K562 (cell line): ENCODE data around the gene GRM2. TPM values are rescaled to one million over a fixed set of nuclear protein-coding genes. Genes with fewer than 3 reads are reported as not detected.

ENCODE experiments used
- ATF7 ChIP-seq: fragments of 450-650 bp; IDR thresholded peaks from 2 replicates; pipeline ENCODE4 v1.7.1; 2014; ENCODE audit warnings: mild to moderate bottlenecking, moderate library complexity
- BHLHE40 ChIP-seq: IDR thresholded peaks from 2 replicates; pipeline ENCODE4 v1.6.1; 2011; ENCODE audit warnings: low read length, improper control_type of control experiment
- BMI1 ChIP-seq: fragments of 150-350 bp; IDR thresholded peaks from 2 replicates; pipeline ENCODE4 v1.6.1; 2014; ENCODE audit warnings: low read length
- CHD1 ChIP-seq: fragments of 200-600 bp; sonication (generic); IDR thresholded peaks from one replicate; pipeline ENCODE4 v1.6.1; 2012; ENCODE audit warnings: mild to moderate bottlenecking, moderate library complexity, low read length, inconsistent platforms
- CREM ChIP-seq: IDR thresholded peaks from 2 replicates; pipeline ENCODE4 v1.6.1; 2014; ENCODE audit warnings: antibody characterized with exemption, low read depth
- FOXA1 ChIP-seq: fragments of 450-650 bp; IDR thresholded peaks from 2 replicates; pipeline ENCODE4 v1.6.1; 2016; ENCODE audit warnings: mild to moderate bottlenecking, borderline replicate concordance
- FOXO4 ChIP-seq: fragments of 450-650 bp; formaldehyde crosslinking; IDR thresholded peaks from 2 replicates; pipeline ENCODE4 v1.4.0; 2020; ENCODE audit warnings: mild to moderate bottlenecking, moderate library complexity
- FUS ChIP-seq: fragments of 200-400 bp; formaldehyde crosslinking; optimal IDR thresholded peaks from 2 replicates; pipeline ENCODE3; 2017; ENCODE audit warnings: low read depth, low read length
- HMBOX1 ChIP-seq: sonication (generic); IDR thresholded peaks from 2 replicates; pipeline ENCODE4 v1.6.1; 2016
- HMGN3 ChIP-seq: IDR thresholded peaks from 2 replicates; pipeline ENCODE4 v1.6.1; 2011; ENCODE audit warnings: borderline replicate concordance, low read depth, mild to moderate bottlenecking, mixed read lengths, low read length; ENCODE audit not compliant: insufficient read length; ENCODE audit errors: extremely low read depth
- MAFG ChIP-seq: fragments of 450-650 bp; conservative IDR thresholded peaks from 2 replicates; pipeline ENCODE4 v1.6.1; 2016; ENCODE audit warnings: missing genetic modification characterization, missing compliant biosample characterization
- MEF2A ChIP-seq: IDR thresholded peaks from 2 replicates; pipeline ENCODE4 v1.6.1; 2011; ENCODE audit warnings: low read depth, mild to moderate bottlenecking, low read length, moderate library complexity; ENCODE audit not compliant: control insufficient read depth
- MTA3 ChIP-seq: fragments of 450-650 bp; formaldehyde crosslinking; IDR thresholded peaks from 2 replicates; pipeline ENCODE4 v1.6.1; 2017; ENCODE audit warnings: mild to moderate bottlenecking, borderline replicate concordance
- PML ChIP-seq: IDR thresholded peaks from 2 replicates; pipeline ENCODE4 v1.6.1; 2012; ENCODE audit warnings: low read length, inconsistent platforms
- POLR2H ChIP-seq: IDR thresholded peaks from 2 replicates; pipeline ENCODE4 v1.6.1; 2016; ENCODE audit warnings: missing genetic modification characterization, low read depth, mild to moderate bottlenecking, control low read depth, missing compliant biosample characterization, moderate library complexity
- RFX1 ChIP-seq: fragments of 450-650 bp; IDR thresholded peaks from 2 replicates; pipeline ENCODE4 v1.6.1; 2016; ENCODE audit warnings: mild to moderate bottlenecking, moderate library complexity
- SAFB ChIP-seq: fragments of 200-400 bp; formaldehyde crosslinking; IDR thresholded peaks from 2 replicates; pipeline ENCODE4 v1.6.1; 2017; ENCODE audit warnings: low read depth, low read length, borderline replicate concordance
- SREBF2 ChIP-seq: sonication (generic); formaldehyde crosslinking; IDR thresholded peaks from 2 replicates; pipeline ENCODE4 v1.4.0; 2020; ENCODE audit warnings: mild to moderate bottlenecking, missing genetic modification reagents
- TAF1 ChIP-seq: IDR thresholded peaks from 2 replicates; pipeline ENCODE4 v1.6.1; 2011; ENCODE audit warnings: mild to moderate bottlenecking, low read length, moderate library complexity; ENCODE audit not compliant: insufficient read depth, control insufficient read depth, severe bottlenecking; ENCODE audit errors: extremely low read depth
- ZBTB7A ChIP-seq: IDR thresholded peaks from 2 replicates; pipeline ENCODE4 v1.6.1; 2011; ENCODE audit warnings: low read depth, mild to moderate bottlenecking, low read length, moderate library complexity, borderline replicate concordance; ENCODE audit not compliant: control insufficient read depth
- ZNF655 ChIP-seq: fragments of 250-450 bp; sonication (Bioruptor Pico); IDR thresholded peaks from 2 replicates; pipeline ENCODE4 v1.5.0; 2021
- polyA plus RNA-seq, 8 experiments: library from polyadenylated mRNA; depleted of rRNA in 4 of 8; stranded (reverse) in 5 of 8; unstranded in 3 of 8; fragments of >200 nt; fragmentation: Nextera tagmentation in 2 of 8; fragmentation: Illumina TruSeq in 1 of 8; extraction: Ambion mirVana in 2 of 8; extraction: Trizol in 1 of 8; gene quantifications; 2 replicates each; pipeline versions ENCODE4 v1.2.1 to v1.2.3, GENCODE V29; 2011 to 2014; ENCODE audit warnings: inconsistent platforms in 1 of 8, missing spikeins in 1 of 8
- total RNA-seq, 7 experiments: library from RNA; depleted of rRNA in 6 of 7; stranded (reverse); fragments of >200 nt in 6 of 7; fragmentation: Illumina TruSeq in 2 of 7; extraction: Trizol in 2 of 7; gene quantifications; 2 replicates each; pipeline versions ENCODE4 v1.2.1 to v1.2.3, GENCODE V29; 2011 to 2021; ENCODE audit warnings: low replicate concordance in 1 of 7

GRM2 gene
- total and polyA plus RNA-seq, 9 of the 15 experiments (the other 6 are each of a cell fraction or from before 2014, with no cell fraction given): not detected

- TF ChIP-seq FOXA1 (no peak), CREM (no peak), FOXO4 (CRISPR knock-in tag) (no peak), SAFB (peak; percentile 87), TAF1 (peak; percentile 70), HMBOX1 (no peak), CHD1 (peak; percentile 76), MAFG (tag) (no peak), MEF2A (no peak), POLR2H (tag) (0 out of 2 replicates have a peak, but pooled peaks have one; percentile 27), FUS (no peak), ZNF655 (CRISPR knock-in tag) (no peak), BMI1 (0 out of 2 replicates have a peak, but pooled peaks have one; percentile 52), PML (peak; percentile 48; the same call in 1 of the 2 replicates), BHLHE40 (peak; percentile 67; the same call in 1 of the 2 replicates), MTA3 (peak; percentile 54; the same call in 1 of the 2 replicates), ATF7 (0 out of 2 replicates have a peak, but pooled peaks have one; percentile 30), RFX1 (peak; percentile 95), ZBTB7A (0 out of 2 replicates have a peak, but pooled peaks have one; percentile 41), SREBF2 (CRISPR knock-in tag) (no peak), HMGN3 (peak; percentile 65)
- TF ChIP-seq, all 486 proteins: peak for 64
Observed at GRCh38 chr3:51670823-51671733, 35.8 kb upstream of the GRM2 start, which contains the start of gene TEX264 (continued).
